ENCODE measurements around the gene GAPDH.

Gene GAPDH

GRCh38 chr12:6562881-6563280 is 28.6 kb downstream of the GAPDH start:
- Histone ChIP-seq H3K27me3 (ENCODE audit: insufficient read depth, poor library complexity, severe bottlenecking) (no peaks in the 10 kb centered on the region), H3K4me3 (replicated peaks; ENCODE audit: insufficient read depth, low read length) (no peak overlapping the region), H3K27ac (replicated peaks) (no peak overlapping the region)
- no peak for DNase-seq (ENCODE audit: low read depth in 1 of 2, low spot score in 1 of 2)
- TF ChIP-seq SPI1 (IDR thresholded peaks at IDR 0.05; ENCODE audit: borderline replicate concordance, low read depth) (no peak), POLR2AphosphoS5 (IDR thresholded peaks at IDR 0.05; ENCODE audit: low read depth) (no peak), CTCF (IDR thresholded peaks at IDR 0.05; ENCODE audit: insufficient read depth, low read length) (no peak), GABPA (IDR thresholded peaks at IDR 0.05; ENCODE audit: low read depth) (no peak), REST (IDR thresholded peaks at IDR 0.05; ENCODE audit: insufficient replicate concordance, low read depth) (no peak)

GRCh38 chr12:6563448-6564050 is 29.2 kb downstream of the GAPDH start:
- no peak for TF ChIP-seq POLR2AphosphoS5 (IDR thresholded peaks at IDR 0.05; ENCODE audit: low read depth)
- TF ChIP-seq GABPA (IDR thresholded peaks at IDR 0.05; ENCODE audit: low read depth), result no peak
- TF ChIP-seq SPI1 (IDR thresholded peaks at IDR 0.05; ENCODE audit: borderline replicate concordance, low read depth), result no peak
- peak; percentile 83 for TF ChIP-seq CTCF (IDR thresholded peaks at IDR 0.05; ENCODE audit: insufficient read depth, low read length)
- DNase-seq (ENCODE audit: low read depth in 1 of 2, low spot score in 1 of 2), result peak in 1 of 2 experiments; percentile 63

GRCh38 chr12:6567112-6567670 is 32.9 kb downstream of the GAPDH start:
- DNase-seq (ENCODE audit: low read depth in 1 of 2, low spot score in 1 of 2), result peak in 1 of 2 experiments; percentile 29
- Histone ChIP-seq H3K27me3 (ENCODE audit: insufficient read depth, poor library complexity, severe bottlenecking) (no peaks in the 10 kb centered on the region), H3K4me3 (replicated peaks; ENCODE audit: insufficient read depth, low read length) (peak overlapping the region; percentile 95), H3K27ac (replicated peaks) (peak overlapping the region; percentile 76)
- TF ChIP-seq SPI1 (IDR thresholded peaks at IDR 0.05; ENCODE audit: borderline replicate concordance, low read depth) (no peak), GABPA (IDR thresholded peaks at IDR 0.05; ENCODE audit: low read depth) (no peak), REST (IDR thresholded peaks at IDR 0.05; ENCODE audit: insufficient replicate concordance, low read depth) (no peak), POLR2AphosphoS5 (IDR thresholded peaks at IDR 0.05; ENCODE audit: low read depth) (no peak), CTCF (IDR thresholded peaks at IDR 0.05; ENCODE audit: insufficient read depth, low read length) (no peak)

More at GRCh38 chr12:6563448-6564050, 29.2 kb downstream of the GAPDH start:
- no peaks in the 10 kb centered on the region for H3K27me3 ChIP-seq (ENCODE audit: insufficient read depth, poor library complexity, severe bottlenecking)
- no peak overlapping the region for H3K4me3 ChIP-seq (replicated peaks; ENCODE audit: insufficient read depth, low read length)
- H3K27ac ChIP-seq (replicated peaks), result no peak overlapping the region

All from HL-60 (cell line).